ENCODE measurements around the gene RASA2.

Gene RASA2

DNA sequence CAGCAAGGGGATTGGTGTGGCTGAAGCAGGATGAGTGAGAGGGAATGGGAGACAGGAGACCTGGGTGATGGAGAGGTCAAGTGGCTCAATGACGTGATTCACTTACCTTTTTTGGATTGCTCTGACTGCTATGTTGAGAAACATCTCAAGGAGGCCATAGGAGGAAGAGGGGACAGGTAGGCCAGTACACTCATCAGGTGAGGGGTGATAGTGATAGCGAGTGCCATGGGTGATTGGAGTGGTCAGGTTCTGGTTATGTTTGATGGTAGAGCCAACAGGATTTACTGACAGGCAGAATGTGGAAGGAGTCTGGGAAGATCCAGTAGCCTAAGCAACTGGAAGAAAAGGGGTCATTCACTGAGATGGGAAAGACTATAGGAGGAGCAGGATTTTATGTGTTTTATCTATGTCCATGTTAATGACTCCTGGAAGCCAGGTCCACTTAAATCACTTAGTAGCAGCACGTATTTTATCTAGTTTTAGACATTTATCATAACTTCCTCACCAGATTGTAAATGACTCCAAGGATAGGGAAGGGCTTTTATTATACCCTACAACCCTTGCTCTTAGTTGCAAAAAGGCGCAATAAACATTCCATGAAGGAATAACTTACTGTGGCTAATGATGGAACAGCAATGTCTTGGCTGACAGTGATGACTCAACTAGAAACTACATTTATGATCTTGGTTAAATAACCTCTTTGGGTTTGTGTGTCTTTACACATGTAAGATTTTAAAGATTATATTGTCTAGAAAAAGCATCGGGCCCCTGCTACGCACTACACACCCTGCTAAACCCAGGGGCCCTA lies 131.5 kb downstream of the RASA2 start:
- H3K27me3 ChIP-seq (ENCODE audit: insufficient read depth, low read length, poor library complexity, severe bottlenecking), result no peaks in the 10 kb centered on the region
- no peaks in the 10 kb centered on the region for H3K9me2 ChIP-seq (replicated peaks; ENCODE audit: low read depth, low read length)
- 0 out of 2 replicates have a peak, but pooled peaks cover 3% of the 10 kb centered on the region for H3K9me3 ChIP-seq (ENCODE audit: insufficient read depth, low read depth, low read length)
- no peaks in the 10 kb centered on the region for H3F3A ChIP-seq (ENCODE audit: low read depth)
- H3K36me3 ChIP-seq (ENCODE audit: insufficient read depth, low read length), result peaks cover 1% of the 10 kb centered on the region; the same call in 1 of the 2 replicates
- TF ChIP-seq EZH2phosphoT487 (IDR thresholded peaks at IDR 0.05; ENCODE audit: borderline replicate concordance), result no peak
- no peak for TF ChIP-seq CTCF (conservative IDR thresholded peaks at IDR 0.05; ENCODE audit: low read length)
- no peaks in the 10 kb centered on the region for H4K20me1 ChIP-seq (ENCODE audit: insufficient read depth, low read length, poor library complexity, severe bottlenecking)
- H3K4me3 ChIP-seq (ENCODE audit: low read length, poor library complexity, severe bottlenecking), result no peak overlapping the region
- no peaks in the 10 kb centered on the region for H3K4me1 ChIP-seq (ENCODE audit: insufficient read depth, low read length, poor library complexity, severe bottlenecking)
- H2AFZ ChIP-seq (ENCODE audit: low read length), result no peak overlapping the region
- no peaks in the 10 kb centered on the region for H3K79me2 ChIP-seq (ENCODE audit: insufficient read depth, low read length)
- no peak overlapping the region for H3K9ac ChIP-seq (ENCODE audit: low read depth, low read length, poor library complexity, severe bottlenecking)
- H3K4me2 ChIP-seq (ENCODE audit: low read depth, low read length, poor library complexity, severe bottlenecking), result no peak overlapping the region

- Histone ChIP-seq H3K4me2 (ENCODE audit: low read depth, low read length, poor library complexity, severe bottlenecking) (no peak overlapping the region), H2AFZ (ENCODE audit: low read length) (no peak overlapping the region), H4K20me1 (ENCODE audit: insufficient read depth, low read length, poor library complexity, severe bottlenecking) (no peaks in the 10 kb centered on the region), H3K9ac (ENCODE audit: low read depth, low read length, poor library complexity, severe bottlenecking) (no peak overlapping the region), H3K27me3 (ENCODE audit: insufficient read depth, low read length, poor library complexity, severe bottlenecking) (no peaks in the 10 kb centered on the region), H3F3A (ENCODE audit: low read depth) (no peaks in the 10 kb centered on the region), H3K36me3 (ENCODE audit: insufficient read depth, low read length) (no peaks in the 10 kb centered on the region), H3K79me2 (ENCODE audit: insufficient read depth, low read length) (no peaks in the 10 kb centered on the region), H3K4me3 (ENCODE audit: low read length, poor library complexity, severe bottlenecking) (no peak overlapping the region), H3K9me2 (replicated peaks; ENCODE audit: low read depth, low read length) (no peaks in the 10 kb centered on the region), H3K9me3 (ENCODE audit: insufficient read depth, low read depth, low read length) (0 out of 2 replicates have a peak, but pooled peaks cover 3% of the 10 kb centered on the region), H3K4me1 (ENCODE audit: insufficient read depth, low read length, poor library complexity, severe bottlenecking) (no peaks in the 10 kb centered on the region)
- TF ChIP-seq EZH2phosphoT487 (IDR thresholded peaks at IDR 0.05; ENCODE audit: borderline replicate concordance) (no peak), CTCF (conservative IDR thresholded peaks at IDR 0.05; ENCODE audit: low read length) (no peak)
Measured at GRCh38 chr3:141618938-141619337, 132.1 kb downstream of the RASA2 start.

- Histone ChIP-seq H3K79me2 (ENCODE audit: insufficient read depth, low read length) (no peaks in the 10 kb centered on the region), H3K27me3 (ENCODE audit: insufficient read depth, low read length, poor library complexity, severe bottlenecking) (no peaks in the 10 kb centered on the region), H3K4me2 (ENCODE audit: low read depth, low read length, poor library complexity, severe bottlenecking) (no peak overlapping the region), H3K9me3 (ENCODE audit: insufficient read depth, low read depth, low read length) (0 out of 2 replicates have a peak, but pooled peaks cover 3% of the 10 kb centered on the region), H3K9ac (ENCODE audit: low read depth, low read length, poor library complexity, severe bottlenecking) (no peak overlapping the region), H3K36me3 (ENCODE audit: insufficient read depth, low read length) (no peaks in the 10 kb centered on the region), H3F3A (ENCODE audit: low read depth) (no peaks in the 10 kb centered on the region), H3K4me1 (ENCODE audit: insufficient read depth, low read length, poor library complexity, severe bottlenecking) (no peaks in the 10 kb centered on the region), H3K4me3 (ENCODE audit: low read length, poor library complexity, severe bottlenecking) (no peak overlapping the region), H3K9me2 (replicated peaks; ENCODE audit: low read depth, low read length) (no peaks in the 10 kb centered on the region), H4K20me1 (ENCODE audit: insufficient read depth, low read length, poor library complexity, severe bottlenecking) (no peaks in the 10 kb centered on the region), H2AFZ (ENCODE audit: low read length) (no peak overlapping the region)
- TF ChIP-seq EZH2phosphoT487 (IDR thresholded peaks at IDR 0.05; ENCODE audit: borderline replicate concordance) (no peak), CTCF (conservative IDR thresholded peaks at IDR 0.05; ENCODE audit: low read length) (no peak)
Measured at GRCh38 chr3:141619450-141619849, 132.6 kb downstream of the RASA2 start.
